H9 (cell line): ENCODE results near the gene TP53INP2. TPM values are rescaled to one million over a fixed set of nuclear protein-coding genes. Genes with fewer than 3 reads are reported as not detected.

Experiments used
- DNase-seq: peaks from one replicate; pipeline ENCODE4 v3.0.0-alpha.2; 2017
- H2AFZ ChIP-seq: one replicate; pipeline ENCODE4 v1.6.1; 2013; ENCODE audit warnings: mild to moderate bottlenecking, low read length, control low read depth, moderate library complexity
- H2AK5ac ChIP-seq: 2 replicates; pipeline ENCODE4 v1.6.1; 2013; ENCODE audit warnings: low read length, control low read depth, mixed read lengths; ENCODE audit not compliant: insufficient read length
- H2BK120ac ChIP-seq: one replicate; pipeline ENCODE4 v1.6.1; 2013; ENCODE audit warnings: low read depth, mild to moderate bottlenecking, low read length, control low read depth, inconsistent platforms; ENCODE audit not compliant: poor library complexity, severe bottlenecking
- H2BK12ac ChIP-seq: 2 replicates; pipeline ENCODE4 v1.6.1; 2013; ENCODE audit warnings: low read length, control low read depth, mixed read lengths, low read depth; ENCODE audit not compliant: insufficient read length
- H2BK15ac ChIP-seq: 2 replicates; pipeline ENCODE4 v1.6.1; 2013; ENCODE audit warnings: low read depth, low read length, control low read depth
- H2BK20ac ChIP-seq: one replicate; pipeline ENCODE4 v1.6.1; 2013; ENCODE audit warnings: low read depth, mild to moderate bottlenecking, low read length, control low read depth, inconsistent platforms; ENCODE audit not compliant: poor library complexity, severe bottlenecking
- H2BK5ac ChIP-seq: 2 replicates; pipeline ENCODE4 v1.6.1; 2013; ENCODE audit warnings: low read length, control low read depth, mixed read lengths; ENCODE audit not compliant: insufficient read length
- H3K14ac ChIP-seq: 2 replicates; pipeline ENCODE4 v1.6.1; 2013; ENCODE audit warnings: low read length, control low read depth; ENCODE audit not compliant: insufficient read depth
- H3K18ac ChIP-seq: 2 replicates; pipeline ENCODE4 v1.6.1; 2013; ENCODE audit warnings: low read depth, mild to moderate bottlenecking, mixed read lengths, low read length, control low read depth; ENCODE audit not compliant: insufficient read length
- H3K23ac ChIP-seq: 2 replicates; pipeline ENCODE4 v1.6.1; 2013; ENCODE audit warnings: low read length, control low read depth, mixed read lengths, low read depth; ENCODE audit not compliant: insufficient read length
- H3K23me2 ChIP-seq: 2 replicates; pipeline ENCODE4 v1.6.1; 2013; ENCODE audit warnings: low read depth, mild to moderate bottlenecking, mixed read lengths, low read length, control low read depth; ENCODE audit not compliant: insufficient read length, poor library complexity, severe bottlenecking
- H3K27ac ChIP-seq: 2 replicates; pipeline ENCODE4 v1.5.1; 2013; ENCODE audit warnings: low read length, control low read depth, mixed read lengths, low read depth; ENCODE audit not compliant: insufficient read length
- H3K27me3 ChIP-seq: 2 replicates; pipeline ENCODE4 v1.6.1; 2013; ENCODE audit warnings: low read length, control low read depth, inconsistent platforms; ENCODE audit not compliant: insufficient read depth
- H3K4ac ChIP-seq: 2 replicates; pipeline ENCODE4 v1.6.1; 2013; ENCODE audit warnings: low read depth, mild to moderate bottlenecking, control low read depth, inconsistent platforms, low read length, moderate library complexity
- H3K4me1 ChIP-seq: 2 replicates; pipeline ENCODE4 v1.6.1; 2013; ENCODE audit warnings: low read length, control low read depth, inconsistent platforms; ENCODE audit not compliant: insufficient read depth
- H3K4me2 ChIP-seq: 2 replicates; pipeline ENCODE4 v1.6.1; 2013; ENCODE audit warnings: low read length, control low read depth, mixed read lengths; ENCODE audit not compliant: insufficient read length, insufficient read depth
- H3K56ac ChIP-seq: 2 replicates; pipeline ENCODE4 v1.6.1; 2013; ENCODE audit warnings: low read depth, mild to moderate bottlenecking, mixed read lengths, low read length, control low read depth; ENCODE audit not compliant: insufficient read length
- H3K79me1 ChIP-seq: 2 replicates; pipeline ENCODE4 v1.6.1; 2013; ENCODE audit warnings: low read depth, mild to moderate bottlenecking, moderate library complexity, low read length, control low read depth, inconsistent platforms; ENCODE audit not compliant: insufficient read depth, poor library complexity, severe bottlenecking
- H3K79me2 ChIP-seq: 2 replicates; pipeline ENCODE4 v1.6.1; 2013; ENCODE audit warnings: low read length, control low read depth, inconsistent platforms; ENCODE audit not compliant: insufficient read depth
- H3K9ac ChIP-seq: 2 replicates; pipeline ENCODE4 v1.6.1; 2013; ENCODE audit warnings: low read length, control low read depth, mixed read lengths; ENCODE audit not compliant: insufficient read length; ENCODE audit errors: extremely low read depth
- H3K9me3 ChIP-seq: one replicate; pipeline ENCODE4 v1.6.1; 2013; ENCODE audit warnings: low read depth, low read length, inconsistent platforms; ENCODE audit not compliant: control insufficient read depth
- H3T11ph ChIP-seq: one replicate; pipeline ENCODE4 v1.6.1; 2013; ENCODE audit warnings: mild to moderate bottlenecking, low read length, control low read depth, inconsistent platforms
- H4K20me1 ChIP-seq: one replicate; pipeline ENCODE4 v1.6.1; 2013; ENCODE audit not compliant: control insufficient read depth, insufficient read length, insufficient read depth
- H4K5ac ChIP-seq: 2 replicates; pipeline ENCODE4 v1.6.1; 2013; ENCODE audit warnings: low read depth, mild to moderate bottlenecking, mixed read lengths, low read length, control low read depth; ENCODE audit not compliant: insufficient read length
- H4K8ac ChIP-seq: replicated peaks from 2 replicates; pipeline ENCODE4 v1.6.1; 2013; ENCODE audit warnings: low read length, control low read depth, mixed read lengths, low read depth; ENCODE audit not compliant: insufficient read length
- H4K91ac ChIP-seq: 2 replicates; pipeline ENCODE4 v1.6.1; 2013; ENCODE audit warnings: low read depth, mild to moderate bottlenecking, moderate library complexity, mixed read lengths, low read length, control low read depth; ENCODE audit not compliant: insufficient read length
- H3K27ac Mint-ChIP-seq, 3 experiments: 2 replicates in 2 of 3; 3 replicates in 1 of 3; pipeline ENCODE4 v1.8.0; 2020 to 2021; ENCODE audit warnings: mixed read lengths in 3 of 3, mild to moderate bottlenecking in 1 of 3, moderate library complexity in 1 of 3
- H3K27me3 Mint-ChIP-seq: 2 replicates; pipeline ENCODE4 v1.8.0; 2021; ENCODE audit warnings: low read depth, mild to moderate bottlenecking, moderate library complexity, mixed read lengths
- H3K36me3 Mint-ChIP-seq, 3 experiments: 2 replicates in 2 of 3; 3 replicates in 1 of 3; pipeline ENCODE4 v1.8.0; 2020 to 2021; ENCODE audit warnings: low read depth in 3 of 3, mixed read lengths in 3 of 3; ENCODE audit not compliant: insufficient read depth in 1 of 3
- H3K4me1 Mint-ChIP-seq, 2 experiments: 2 replicates each; pipeline ENCODE4 v1.8.0; 2020; ENCODE audit warnings: mixed read lengths in 2 of 2
- H3K4me3 Mint-ChIP-seq, 2 experiments: 2 replicates in 1 of 2; 3 replicates in 1 of 2; pipeline ENCODE4 v1.8.0; 2020 to 2021; ENCODE audit warnings: mild to moderate bottlenecking in 2 of 2, mixed read lengths in 2 of 2, moderate library complexity in 1 of 2
- H3K9me3 Mint-ChIP-seq, 2 experiments: 2 replicates in 1 of 2; 3 replicates in 1 of 2; pipeline ENCODE4 v1.8.0; 2020; ENCODE audit warnings: mild to moderate bottlenecking in 2 of 2, mixed read lengths in 2 of 2, moderate library complexity in 1 of 2
- WGBS: extraction: QIAGEN DNeasy Blood & Tissue Kit; methylation state at CpG from one replicate; pipeline ENCODE4 v1.1.7; 2013; ENCODE audit warnings: missing lambda C conversion rate, low lambda C conversion rate, mixed read lengths; ENCODE audit not compliant: insufficient read length; ENCODE audit errors: extremely low coverage; 5-methylcytosine and 5-hydroxymethylcytosine counted together
- total RNA-seq: library from RNA; stranded (reverse); gene quantifications from 2 replicates; pipeline ENCODE4 v1.2.1, GENCODE V29; 2021
- TF ChIP-seq, protein P1 (sequence below): fragments of 200-600 bp; sonication (generic); conservative IDR thresholded peaks from 3 replicates; pipeline ENCODE4 v1.8.0; 2021; ENCODE audit warnings: antibody characterized with exemption, mild to moderate bottlenecking

TP53INP2 gene
- total RNA-seq, 1 experiment from 2014 or later: 8.0 TPM

DNA sequence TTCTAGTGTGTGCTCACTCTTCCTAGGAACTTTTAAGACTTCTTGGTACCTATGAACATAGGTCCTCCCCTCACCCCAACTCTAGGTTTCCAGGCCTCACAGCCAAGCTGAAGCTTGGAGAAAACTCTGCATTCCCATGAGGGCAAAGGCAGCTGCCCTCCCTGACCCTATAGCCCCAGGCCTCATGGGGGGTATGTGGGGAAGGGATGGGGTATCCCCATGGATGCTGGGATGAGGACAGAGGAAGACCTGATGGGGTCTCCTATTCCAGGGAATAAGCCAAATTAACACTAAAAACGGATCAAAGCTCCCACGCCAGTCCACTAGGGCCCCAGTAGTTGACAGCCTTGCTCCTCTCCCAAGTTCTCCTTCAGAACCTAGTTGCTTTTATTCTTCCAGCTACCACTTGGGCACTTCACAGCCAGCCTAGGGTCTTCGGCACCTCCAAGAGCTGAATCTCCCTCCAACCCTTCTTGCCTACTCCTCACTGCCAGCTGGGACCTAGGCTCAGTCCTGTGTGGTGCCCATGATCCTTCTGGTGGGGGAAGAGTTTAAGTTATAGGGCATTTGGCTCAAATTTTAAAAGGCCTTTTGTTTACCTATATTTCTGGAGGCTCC lies 7.8 kb downstream of the TP53INP2 start:
- no peak overlapping the region for H3T11ph ChIP-seq
- H3K56ac ChIP-seq: no peak overlapping the region
- no peaks in the 10 kb centered on the region for H3K79me1 ChIP-seq
- Mint-ChIP-seq H3K36me3 (peaks cover 0 to 16% (median 0%) of the 10 kb centered on the region in 3 experiments; a peak in 2 of 7 replicates), H3K27ac (no peak overlapping the region), H3K27me3 (peaks cover 40% of the 10 kb centered on the region), H3K9me3 (no peaks in the 10 kb centered on the region), H3K4me1 (peaks cover 12 to 17% of the 10 kb centered on the region in 2 experiments), H3K4me3 (no peak overlapping the region)
- H3K23ac ChIP-seq: no peak overlapping the region
- TF ChIP-seq, protein P1, sequence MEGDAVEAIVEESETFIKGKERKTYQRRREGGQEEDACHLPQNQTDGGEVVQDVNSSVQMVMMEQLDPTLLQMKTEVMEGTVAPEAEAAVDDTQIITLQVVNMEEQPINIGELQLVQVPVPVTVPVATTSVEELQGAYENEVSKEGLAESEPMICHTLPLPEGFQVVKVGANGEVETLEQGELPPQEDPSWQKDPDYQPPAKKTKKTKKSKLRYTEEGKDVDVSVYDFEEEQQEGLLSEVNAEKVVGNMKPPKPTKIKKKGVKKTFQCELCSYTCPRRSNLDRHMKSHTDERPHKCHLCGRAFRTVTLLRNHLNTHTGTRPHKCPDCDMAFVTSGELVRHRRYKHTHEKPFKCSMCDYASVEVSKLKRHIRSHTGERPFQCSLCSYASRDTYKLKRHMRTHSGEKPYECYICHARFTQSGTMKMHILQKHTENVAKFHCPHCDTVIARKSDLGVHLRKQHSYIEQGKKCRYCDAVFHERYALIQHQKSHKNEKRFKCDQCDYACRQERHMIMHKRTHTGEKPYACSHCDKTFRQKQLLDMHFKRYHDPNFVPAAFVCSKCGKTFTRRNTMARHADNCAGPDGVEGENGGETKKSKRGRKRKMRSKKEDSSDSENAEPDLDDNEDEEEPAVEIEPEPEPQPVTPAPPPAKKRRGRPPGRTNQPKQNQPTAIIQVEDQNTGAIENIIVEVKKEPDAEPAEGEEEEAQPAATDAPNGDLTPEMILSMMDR: no peak
- peaks cover 15% of the 10 kb centered on the region for H3K23me2 ChIP-seq
- H2BK5ac ChIP-seq: no peak overlapping the region
- no peak for DNase-seq
- H2BK12ac ChIP-seq: no peak overlapping the region
- no peak overlapping the region for H2BK20ac ChIP-seq
- no CpG with 5 or more reads among the region's 3 CpGs for WGBS
- no peak overlapping the region for H3K27ac ChIP-seq
- no peak overlapping the region for H4K8ac ChIP-seq
- H3K4me1 ChIP-seq: no peaks in the 10 kb centered on the region
- no peak overlapping the region for H2BK120ac ChIP-seq
- H2BK15ac ChIP-seq: no peak overlapping the region
- no peak overlapping the region for H2AFZ ChIP-seq
- H3K79me2 ChIP-seq: no peaks in the 10 kb centered on the region
- no peak overlapping the region for H3K4me2 ChIP-seq
- H4K20me1 ChIP-seq: no peaks in the 10 kb centered on the region
- no peak overlapping the region for H2AK5ac ChIP-seq
- H4K91ac ChIP-seq: no peak overlapping the region
- H3K14ac ChIP-seq: no peak overlapping the region
- H3K18ac ChIP-seq: no peak overlapping the region
- no peak overlapping the region for H3K9ac ChIP-seq
- H4K5ac ChIP-seq: no peak overlapping the region
- H3K4ac ChIP-seq: no peak overlapping the region
- peaks cover 9% of the 10 kb centered on the region; the same call in 1 of the 2 replicates for H3K27me3 ChIP-seq
- H3K9me3 ChIP-seq: no peaks in the 10 kb centered on the region
